Neural progenitor cell (in vitro differentiated cells): ENCODE measurements around the gene PDE1C. TPM values are rescaled to one million over a fixed set of nuclear protein-coding genes. Genes with fewer than 3 reads are reported as not detected.

ENCODE experiments used
- DNase-seq: peaks from one replicate; pipeline ENCODE4 v3.0.0-alpha.2; 2016; ENCODE audit warnings: low spot score
- H2AFZ ChIP-seq: fragments of 200-600 bp; sonication (generic); replicated peaks from 2 replicates; pipeline ENCODE4 v1.6.1; 2016; ENCODE audit warnings: antibody characterized with exemption
- H3F3A ChIP-seq: fragments of 200-600 bp; sonication (generic); 2 replicates; pipeline ENCODE4 v1.6.1; 2016; ENCODE audit warnings: antibody characterized with exemption, low read depth
- H3K27ac ChIP-seq: fragments of 200-600 bp; sonication (generic); 2 replicates; pipeline ENCODE4 v1.5.1; 2016; ENCODE audit warnings: mild to moderate bottlenecking
- H3K27me3 ChIP-seq: fragments of 200-600 bp; sonication (generic); 2 replicates; pipeline ENCODE4 v1.6.1; 2016; ENCODE audit warnings: mild to moderate bottlenecking, moderate library complexity
- H3K36me3 ChIP-seq: fragments of 200-600 bp; sonication (generic); 2 replicates; pipeline ENCODE4 v1.5.1; 2016
- H3K4me1 ChIP-seq: fragments of 200-600 bp; sonication (generic); 2 replicates; pipeline ENCODE4 v1.6.1; 2016; ENCODE audit warnings: mixed run types
- H3K4me2 ChIP-seq: fragments of 200-600 bp; sonication (generic); 2 replicates; pipeline ENCODE4 v1.6.1; 2016
- H3K4me3 ChIP-seq: fragments of 200-600 bp; sonication (generic); 2 replicates; pipeline ENCODE4 v1.5.1; 2016
- H3K79me2 ChIP-seq: fragments of 200-600 bp; sonication (generic); 2 replicates; pipeline ENCODE4 v1.6.1; 2016; ENCODE audit warnings: low read depth
- H3K9ac ChIP-seq: fragments of 200-600 bp; sonication (generic); 2 replicates; pipeline ENCODE4 v1.6.1; 2016
- H3K9me3 ChIP-seq: fragments of 200-600 bp; sonication (generic); 2 replicates; pipeline ENCODE4 v1.5.1; 2016; ENCODE audit warnings: low read depth
- H4K20me1 ChIP-seq: fragments of 200-600 bp; sonication (generic); 2 replicates; pipeline ENCODE4 v1.6.1; 2016; ENCODE audit warnings: low read depth
- H3K27ac Mint-ChIP-seq: 3 replicates; pipeline ENCODE4 v1.8.0; 2021; ENCODE audit warnings: mixed read lengths
- H3K27me3 Mint-ChIP-seq: 2 replicates; pipeline ENCODE4 v1.8.0; 2022; ENCODE audit warnings: low read depth, mild to moderate bottlenecking, inconsistent platforms, moderate library complexity, mixed read lengths; ENCODE audit not compliant: insufficient read depth
- H3K36me3 Mint-ChIP-seq: 3 replicates; pipeline ENCODE4 v1.8.0; 2021; ENCODE audit warnings: mixed read lengths
- H3K4me1 Mint-ChIP-seq: 3 replicates; pipeline ENCODE4 v1.8.0; 2021; ENCODE audit warnings: mixed read lengths
- H3K4me3 Mint-ChIP-seq: 3 replicates; pipeline ENCODE4 v1.8.0; 2021; ENCODE audit warnings: mild to moderate bottlenecking, moderate library complexity, mixed read lengths
- H3K9me3 Mint-ChIP-seq: 3 replicates; pipeline ENCODE4 v1.8.0; 2020; ENCODE audit warnings: mixed read lengths
- CTCF ChIP-seq: fragments of 200-600 bp; sonication (generic); IDR thresholded peaks from 2 replicates; pipeline ENCODE4 v1.5.1; 2017; ENCODE audit warnings: antibody characterized with exemption, mild to moderate bottlenecking
- EZH2 ChIP-seq: fragments of 200-600 bp; sonication (generic); IDR thresholded peaks from 2 replicates; pipeline ENCODE4 v1.6.1; 2017; ENCODE audit warnings: antibody characterized with exemption, mild to moderate bottlenecking, moderate library complexity
- EZH2phosphoT487 ChIP-seq: fragments of 200-600 bp; sonication (generic); IDR thresholded peaks from 2 replicates; pipeline ENCODE4 v1.6.1; 2017; ENCODE audit warnings: antibody characterized with exemption
- total RNA-seq: library from RNA; depleted of rRNA; stranded (reverse); fragments of >200 nt; gene quantifications from 2 replicates; pipeline ENCODE4 v1.2.3, GENCODE V29; 2015; ENCODE audit warnings: low replicate concordance

PDE1C gene
- total RNA-seq, 1 donor from 2014 or later, result 0.54 TPM

GRCh38 chr7:31783221-31783620 is 287.0 kb downstream of the PDE1C start:
- Mint-ChIP-seq H3K4me1 (peaks cover 10% of the 10 kb centered on the region), H3K4me3 (no peak overlapping the region), H3K9me3 (peaks cover 3% of the 10 kb centered on the region), H3K36me3 (no peaks in the 10 kb centered on the region), H3K27me3 (no peaks in the 10 kb centered on the region), H3K27ac (no peak overlapping the region)
- DNase-seq, result no peak
- H3K4me3 ChIP-seq, result no peak overlapping the region
- no peak overlapping the region for H3K4me2 ChIP-seq
- H3K27ac ChIP-seq, result no peak overlapping the region
- no peak for TF ChIP-seq EZH2phosphoT487
- no peak for TF ChIP-seq CTCF
- no peak for TF ChIP-seq EZH2
- no peaks in the 10 kb centered on the region for H3K9me3 ChIP-seq
- peaks cover 85% of the 10 kb centered on the region for H3K27me3 ChIP-seq
- no peaks in the 10 kb centered on the region for H3K79me2 ChIP-seq
- no peaks in the 10 kb centered on the region for H4K20me1 ChIP-seq
- H2AFZ ChIP-seq, result no peak overlapping the region
- no peaks in the 10 kb centered on the region for H3F3A ChIP-seq
- H3K36me3 ChIP-seq, result no peaks in the 10 kb centered on the region
- no peaks in the 10 kb centered on the region for H3K4me1 ChIP-seq
- no peak overlapping the region for H3K9ac ChIP-seq

DNA sequence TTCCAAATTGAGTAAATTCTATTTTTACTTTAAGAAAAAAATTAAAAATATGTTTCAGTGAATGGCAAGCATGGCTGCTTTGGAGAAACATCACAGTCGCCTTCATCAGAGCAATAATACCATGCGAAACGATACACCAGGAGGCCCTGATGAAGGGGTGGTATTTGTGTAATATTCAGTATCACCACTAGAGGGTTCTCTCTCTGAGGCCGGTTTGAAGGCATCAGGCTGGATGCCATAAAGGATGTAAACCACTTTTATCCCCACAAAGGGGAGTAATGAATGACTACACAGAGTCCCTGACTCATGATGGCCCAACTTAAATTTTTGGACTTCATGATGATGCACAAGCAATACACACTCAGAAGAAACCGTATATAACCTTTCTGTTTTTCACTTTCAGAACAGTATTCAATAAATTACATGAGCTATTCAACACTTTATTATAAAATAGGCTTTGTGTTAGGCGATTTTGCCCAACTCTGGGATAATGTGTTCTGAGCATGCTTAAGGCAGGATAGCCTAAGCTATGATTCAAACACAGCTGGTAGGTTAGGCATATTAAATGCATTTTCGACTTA is 287.7 kb downstream of the PDE1C start:
- no peaks in the 10 kb centered on the region for H3K36me3 Mint-ChIP-seq
- peaks cover 3% of the 10 kb centered on the region for H3K9me3 Mint-ChIP-seq
- Histone ChIP-seq H4K20me1 (no peaks in the 10 kb centered on the region), H3K9ac (no peak overlapping the region), H3K4me1 (no peaks in the 10 kb centered on the region), H2AFZ (no peak overlapping the region), H3K9me3 (no peaks in the 10 kb centered on the region), H3K27ac (no peak overlapping the region), H3K4me3 (no peak overlapping the region), H3K4me2 (no peak overlapping the region), H3K36me3 (no peaks in the 10 kb centered on the region), H3F3A (no peaks in the 10 kb centered on the region), H3K27me3 (peaks cover 80% of the 10 kb centered on the region), H3K79me2 (no peaks in the 10 kb centered on the region)
- peaks cover 2% of the 10 kb centered on the region for H3K27me3 Mint-ChIP-seq
- no peak overlapping the region for H3K4me3 Mint-ChIP-seq
- no peak for TF ChIP-seq EZH2
- TF ChIP-seq CTCF, result peak; percentile 82
- TF ChIP-seq EZH2phosphoT487, result no peak
- peaks cover 13% of the 10 kb centered on the region for H3K4me1 Mint-ChIP-seq
- no peak overlapping the region for H3K27ac Mint-ChIP-seq
- peak; percentile 79 for DNase-seq

GRCh38 chr7:31778296-31778695 is 291.9 kb downstream of the PDE1C start:
- Histone ChIP-seq H2AFZ (no peak overlapping the region), H3K27ac (no peak overlapping the region)
- peaks cover 35% of the 10 kb centered on the region for H3K4me1 Mint-ChIP-seq

More at GRCh38 chr7:31778296-31778695, 291.9 kb downstream of the PDE1C start:
- no peaks in the 10 kb centered on the region for H3K79me2 ChIP-seq
- no peak overlapping the region for H3K9ac ChIP-seq
- H3K27ac Mint-ChIP-seq, result peak overlapping the region; percentile 78
- H3K4me3 Mint-ChIP-seq, result no peak overlapping the region
- H3K4me3 ChIP-seq, result no peak overlapping the region
- no peaks in the 10 kb centered on the region for H3K9me3 ChIP-seq
- H3F3A ChIP-seq, result peaks cover 13% of the 10 kb centered on the region
- TF ChIP-seq EZH2phosphoT487, result no peak
- TF ChIP-seq EZH2, result no peak
- TF ChIP-seq CTCF, result no peak
- H3K4me1 ChIP-seq, result peaks cover 21% of the 10 kb centered on the region
- H4K20me1 ChIP-seq, result no peaks in the 10 kb centered on the region
- no peaks in the 10 kb centered on the region for H3K36me3 ChIP-seq
- peaks cover 2% of the 10 kb centered on the region for H3K27me3 Mint-ChIP-seq
- no peak for DNase-seq
- no peak overlapping the region for H3K4me2 ChIP-seq
- peaks cover 3% of the 10 kb centered on the region for H3K9me3 Mint-ChIP-seq
- H3K27me3 ChIP-seq, result peaks cover 68% of the 10 kb centered on the region
- no peaks in the 10 kb centered on the region for H3K36me3 Mint-ChIP-seq
